Measurements from ENCODE around the gene SNAP91. TPM values are rescaled to one million over a fixed set of nuclear protein-coding genes. Genes with fewer than 3 reads are reported as not detected.

The SNAP91 gene
- total RNA-seq, 1 donor from 2014 or later = 1.5 TPM

- TF ChIP-seq CTCF (IDR thresholded peaks at IDR 0.05; ENCODE audit: unreplicated experiment) = no peak
- no peak overlapping the region for H3K27ac Mint-ChIP-seq (ENCODE audit: unreplicated experiment)
- H3K27me3 Mint-ChIP-seq (ENCODE audit: unreplicated experiment) = peaks cover 3% of the 10 kb centered on the region
- no peak for DNase-seq (ENCODE audit: low spot score)
- no peaks in the 10 kb centered on the region for H3K4me1 Mint-ChIP-seq (ENCODE audit: unreplicated experiment)
- no peaks in the 10 kb centered on the region for H3K36me3 Mint-ChIP-seq (ENCODE audit: low read depth, unreplicated experiment)
- no peak overlapping the region for H3K4me3 Mint-ChIP-seq (ENCODE audit: unreplicated experiment)
- no peaks in the 10 kb centered on the region for H3K9me3 Mint-ChIP-seq (ENCODE audit: unreplicated experiment)
These were observed 108.4 kb downstream of the SNAP91 start for GRCh38 chr6:83600459-83600858.

- no peak overlapping the region for H3K4me3 Mint-ChIP-seq (ENCODE audit: unreplicated experiment)
- H3K27me3 Mint-ChIP-seq (ENCODE audit: unreplicated experiment) = peaks cover 3% of the 10 kb centered on the region
- DNase-seq (ENCODE audit: low spot score) = no peak
- no peaks in the 10 kb centered on the region for H3K36me3 Mint-ChIP-seq (ENCODE audit: low read depth, unreplicated experiment)
- H3K9me3 Mint-ChIP-seq (ENCODE audit: unreplicated experiment) = no peaks in the 10 kb centered on the region
- H3K27ac Mint-ChIP-seq (ENCODE audit: unreplicated experiment) = no peak overlapping the region
- no peak for TF ChIP-seq CTCF (IDR thresholded peaks at IDR 0.05; ENCODE audit: unreplicated experiment)
- no peaks in the 10 kb centered on the region for H3K4me1 Mint-ChIP-seq (ENCODE audit: unreplicated experiment)
These were observed 111.4 kb downstream of the SNAP91 start for GRCh38 chr6:83597511-83597910.

GRCh38 chr6:83597051-83597450 lies 111.8 kb downstream of the SNAP91 start:
- H3K4me1 Mint-ChIP-seq (ENCODE audit: unreplicated experiment) = no peaks in the 10 kb centered on the region

GRCh38 chr6:83594941-83595340 lies 114.0 kb downstream of the SNAP91 start:
- Mint-ChIP-seq H3K27ac (ENCODE audit: unreplicated experiment) (no peak overlapping the region), H3K9me3 (ENCODE audit: unreplicated experiment) (no peaks in the 10 kb centered on the region), H3K4me3 (ENCODE audit: unreplicated experiment) (no peak overlapping the region), H3K4me1 (ENCODE audit: unreplicated experiment) (no peaks in the 10 kb centered on the region), H3K36me3 (ENCODE audit: low read depth, unreplicated experiment) (no peaks in the 10 kb centered on the region), H3K27me3 (ENCODE audit: unreplicated experiment) (peaks cover 3% of the 10 kb centered on the region)
- no peak for DNase-seq (ENCODE audit: low spot score)
- TF ChIP-seq CTCF (IDR thresholded peaks at IDR 0.05; ENCODE audit: unreplicated experiment) = no peak

More at GRCh38 chr6:83597051-83597450, 111.8 kb downstream of the SNAP91 start:
- no peak for TF ChIP-seq CTCF (IDR thresholded peaks at IDR 0.05; ENCODE audit: unreplicated experiment)
- H3K4me3 Mint-ChIP-seq (ENCODE audit: unreplicated experiment) = no peak overlapping the region
- H3K36me3 Mint-ChIP-seq (ENCODE audit: low read depth, unreplicated experiment) = no peaks in the 10 kb centered on the region
- peaks cover 3% of the 10 kb centered on the region for H3K27me3 Mint-ChIP-seq (ENCODE audit: unreplicated experiment)
- DNase-seq (ENCODE audit: low spot score) = no peak
- H3K27ac Mint-ChIP-seq (ENCODE audit: unreplicated experiment) = no peak overlapping the region
- H3K9me3 Mint-ChIP-seq (ENCODE audit: unreplicated experiment) = no peaks in the 10 kb centered on the region

GRCh38 chr6:83593395-83593785 lies 115.5 kb downstream of the SNAP91 start:
- H3K4me3 Mint-ChIP-seq (ENCODE audit: unreplicated experiment) = no peak overlapping the region
- no peak for DNase-seq (ENCODE audit: low spot score)
- peaks cover 3% of the 10 kb centered on the region for H3K27me3 Mint-ChIP-seq (ENCODE audit: unreplicated experiment)
- no peaks in the 10 kb centered on the region for H3K36me3 Mint-ChIP-seq (ENCODE audit: low read depth, unreplicated experiment)
- no peak for TF ChIP-seq CTCF (IDR thresholded peaks at IDR 0.05; ENCODE audit: unreplicated experiment)
- no peak overlapping the region for H3K27ac Mint-ChIP-seq (ENCODE audit: unreplicated experiment)
- no peaks in the 10 kb centered on the region for H3K4me1 Mint-ChIP-seq (ENCODE audit: unreplicated experiment)
- no peaks in the 10 kb centered on the region for H3K9me3 Mint-ChIP-seq (ENCODE audit: unreplicated experiment)
